HG03575 (cell line): ENCODE results near the gene ANKS6.

Experiments
- ATAC-seq: cut with Tn5 transposase; IDR thresholded peaks from one replicate; pipeline ENCODE4 v1.9.1; 2021; ENCODE audit not compliant: unreplicated experiment, insufficient number of reproducible peaks, low FRiP score; ENCODE audit errors: extremely low read depth

Gene ANKS6

GRCh38 chr9:98819231-98819630, 22.9 kb upstream of the ANKS6 start:
- no peak for ATAC-seq

GRCh38 chr9:98818764-98819163, 22.4 kb upstream of the ANKS6 start:
- no peak for ATAC-seq

GRCh38 chr9:98815391-98815951, 19.1 kb upstream of the ANKS6 start:
- ATAC-seq, result no peak

GRCh38 chr9:98811051-98811650, 14.8 kb upstream of the ANKS6 start:
- ATAC-seq, result no peak

- ATAC-seq, result no peak
Measured at GRCh38 chr9:98810102-98810842, 13.9 kb upstream of the ANKS6 start.

- no peak for ATAC-seq
Measured at GRCh38 chr9:98809311-98810101, 13.2 kb upstream of the ANKS6 start.

GRCh38 chr9:98808875-98809274, 12.5 kb upstream of the ANKS6 start:
- ATAC-seq, result no peak

GRCh38 chr9:98808411-98808815, 12.1 kb upstream of the ANKS6 start:
- ATAC-seq, result no peak

GRCh38 chr9:98807814-98808195, 11.4 kb upstream of the ANKS6 start:
- no peak for ATAC-seq

GRCh38 chr9:98807070-98807813, 10.9 kb upstream of the ANKS6 start, which contains the start of gene GALNT12:
GALNT12 (plus strand) TSS chr9:98807670; CDS start chr9:98807699, 29 bp downstream.
- no peak for ATAC-seq

GRCh38 chr9:98806394-98807035, 10.2 kb upstream of the ANKS6 start:
- no peak for ATAC-seq

GRCh38 chr9:98805506-98806272, 9.3 kb upstream of the ANKS6 start:
- no peak for ATAC-seq

- ATAC-seq, result no peak
Measured at GRCh38 chr9:98804083-98804482, 7.7 kb upstream of the ANKS6 start.

- ATAC-seq, result no peak
Measured at GRCh38 chr9:98801969-98802371, 5.6 kb upstream of the ANKS6 start.

GRCh38 chr9:98801561-98801960, 5.2 kb upstream of the ANKS6 start:
- no peak for ATAC-seq

- ATAC-seq, result no peak
Measured at GRCh38 chr9:98798254-98798653, 1.9 kb upstream of the ANKS6 start.

GRCh38 chr9:98797491-98797890, 1.1 kb upstream of the ANKS6 start:
- ATAC-seq, result no peak

- ATAC-seq, result no peak
Measured at GRCh38 chr9:98795970-98796363, 388 bp downstream of the ANKS6 start.
